GM10266 (cell line): ENCODE measurements around the gene TMEM129.
A peak's percentile ranks its signal among the peaks of the same experiment; 100 is the strongest.

Source experiments
- DNase-seq: peaks from one replicate; pipeline ENCODE4 v3.0.0; 2012; ENCODE audit errors: extremely low spot score
- CTCF ChIP-seq: IDR thresholded peaks from 2 replicates; pipeline ENCODE4 v1.5.1; 2012; ENCODE audit warnings: mild to moderate bottlenecking, low read depth; ENCODE audit not compliant: control insufficient read depth, insufficient read depth; ENCODE audit errors: missing control alignments

Gene TMEM129

GRCh38 chr4:1752284-1753041, 31.3 kb upstream of the TMEM129 start:
- TF ChIP-seq CTCF, result no peak
- DNase-seq, result peak; percentile 41

GRCh38 chr4:1751919-1752283, 30.8 kb upstream of the TMEM129 start:
- no peak for DNase-seq
- no peak for TF ChIP-seq CTCF

GRCh38 chr4:1751155-1751918, 30.2 kb upstream of the TMEM129 start:
- no peak for TF ChIP-seq CTCF
- no peak for DNase-seq

GRCh38 chr4:1750381-1751154, 29.4 kb upstream of the TMEM129 start:
- no peak for TF ChIP-seq CTCF

GRCh38 chr4:1749826-1750225, 28.7 kb upstream of the TMEM129 start:
- TF ChIP-seq CTCF, result no peak
- no peak for DNase-seq

More at GRCh38 chr4:1750381-1751154, 29.4 kb upstream of the TMEM129 start:
- no peak for DNase-seq

- no peak for DNase-seq
- TF ChIP-seq CTCF, result no peak
Observed at GRCh38 chr4:1749370-1749769, 28.2 kb upstream of the TMEM129 start.
